ENCODE measurements around the gene FOXL3.

- TF ChIP-seq, protein P1, sequence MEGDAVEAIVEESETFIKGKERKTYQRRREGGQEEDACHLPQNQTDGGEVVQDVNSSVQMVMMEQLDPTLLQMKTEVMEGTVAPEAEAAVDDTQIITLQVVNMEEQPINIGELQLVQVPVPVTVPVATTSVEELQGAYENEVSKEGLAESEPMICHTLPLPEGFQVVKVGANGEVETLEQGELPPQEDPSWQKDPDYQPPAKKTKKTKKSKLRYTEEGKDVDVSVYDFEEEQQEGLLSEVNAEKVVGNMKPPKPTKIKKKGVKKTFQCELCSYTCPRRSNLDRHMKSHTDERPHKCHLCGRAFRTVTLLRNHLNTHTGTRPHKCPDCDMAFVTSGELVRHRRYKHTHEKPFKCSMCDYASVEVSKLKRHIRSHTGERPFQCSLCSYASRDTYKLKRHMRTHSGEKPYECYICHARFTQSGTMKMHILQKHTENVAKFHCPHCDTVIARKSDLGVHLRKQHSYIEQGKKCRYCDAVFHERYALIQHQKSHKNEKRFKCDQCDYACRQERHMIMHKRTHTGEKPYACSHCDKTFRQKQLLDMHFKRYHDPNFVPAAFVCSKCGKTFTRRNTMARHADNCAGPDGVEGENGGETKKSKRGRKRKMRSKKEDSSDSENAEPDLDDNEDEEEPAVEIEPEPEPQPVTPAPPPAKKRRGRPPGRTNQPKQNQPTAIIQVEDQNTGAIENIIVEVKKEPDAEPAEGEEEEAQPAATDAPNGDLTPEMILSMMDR (IDR thresholded peaks at IDR 0.05; ENCODE audit: low read depth, low read length) = no peak
- no peak for TF ChIP-seq EZH2phosphoT487 (IDR thresholded peaks at IDR 0.05; ENCODE audit: low read depth)
These were observed 36.3 kb downstream of the FOXL3 start for GRCh38 chr7:326273-326672.
